SK-N-SH (cell line): ENCODE measurements around the gene HERC3. TPM values are rescaled to one million over a fixed set of nuclear protein-coding genes. Genes with fewer than 3 reads are reported as not detected.

Source experiments
- CTCF ChIA-PET: fragments of 300-600, 350-600 bp; formaldehyde crosslinking; extraction: SDS; loops from one replicate; lab custom pipeline; 2021; lab: Yijun Ruan, JAX
- POLR2A ChIA-PET: fragments of 350-600 bp; sonication (Branson Sonifier 250); formaldehyde crosslinking; extraction: SDS; loops from one replicate; lab custom pipeline; 2020; ENCODE audit warnings: antibody characterized with exemption, inconsistent platforms; lab: Yijun Ruan, JAX
- DNase-seq: peaks from one replicate; pipeline ENCODE4 v3.0.0; 2012
- H2AFZ ChIP-seq: fragments of 200-600 bp; sonication (generic); 2 replicates; pipeline ENCODE4 v1.8.1; 2016; ENCODE audit warnings: antibody characterized with exemption, mild to moderate bottlenecking, low read depth
- H3F3A ChIP-seq: fragments of 200-600 bp; sonication (generic); replicated peaks from 2 replicates; pipeline ENCODE3; 2016; ENCODE audit warnings: antibody characterized with exemption, mild to moderate bottlenecking; ENCODE audit not compliant: insufficient read depth
- H3K27ac ChIP-seq, 2 experiments: fragments of 200-500 bp in 1 of 2; fragments of 200-600 bp in 1 of 2; sonication (Bioruptor generic) in 1 of 2; sonication (generic), shearing (Covaris generic) in 1 of 2; 2 replicates each; pipeline versions ENCODE4 v1.5.1 to v1.6.1; 2014 to 2016; ENCODE audit warnings: low read depth in 2 of 2, inconsistent platforms in 1 of 2, low read length in 1 of 2, mild to moderate bottlenecking in 1 of 2, mixed read lengths in 1 of 2
- H3K27me3 ChIP-seq: fragments of 200-600 bp; sonication (generic), shearing (Covaris generic); 2 replicates; pipeline ENCODE4 v1.6.1; 2016; ENCODE audit warnings: mixed run types; ENCODE audit not compliant: insufficient read depth
- H3K36me3 ChIP-seq, 2 experiments: fragments of 200-500 bp in 1 of 2; fragments of 200-600 bp in 1 of 2; sonication (Bioruptor generic) in 1 of 2; sonication (generic) in 1 of 2; replicated peaks in 1 of 2; 2 replicates each; pipeline versions ENCODE3 to v1.5.1; 2014 to 2016; ENCODE audit warnings: low read length in 1 of 2, mild to moderate bottlenecking in 1 of 2; ENCODE audit not compliant: insufficient read depth in 2 of 2, control insufficient read depth in 1 of 2
- H3K4me1 ChIP-seq, 2 experiments: fragments of 200-500 bp in 1 of 2; fragments of 200-600 bp in 1 of 2; sonication (Bioruptor generic) in 1 of 2; sonication (generic), shearing (Covaris generic) in 1 of 2; 2 replicates each; pipeline versions ENCODE4 v1.5.1 to v1.6.1; 2014 to 2016; ENCODE audit warnings: low read depth in 1 of 2, low read length in 1 of 2, mixed run types in 1 of 2; ENCODE audit not compliant: insufficient read depth in 2 of 2, control insufficient read depth in 1 of 2
- H3K4me2 ChIP-seq: fragments of 200-600 bp; sonication (generic), shearing (Covaris generic); 2 replicates; pipeline ENCODE4 v1.6.1; 2017; ENCODE audit warnings: mixed run types
- H3K4me3 ChIP-seq, 2 experiments: fragments of 200-500 bp in 1 of 2; fragments of 200-600 bp in 1 of 2; sonication (Bioruptor generic) in 1 of 2; sonication (generic), shearing (Covaris generic) in 1 of 2; 2 replicates each; pipeline versions ENCODE4 v1.5.1 to v1.8.1; 2014 to 2016; ENCODE audit warnings: low read depth in 2 of 2, inconsistent platforms in 1 of 2, low read length in 1 of 2, mild to moderate bottlenecking in 1 of 2, mixed read lengths in 1 of 2, moderate library complexity in 1 of 2
- H3K79me2 ChIP-seq: fragments of 200-600 bp; sonication (generic); 2 replicates; pipeline ENCODE4 v1.8.1; 2017; ENCODE audit warnings: mild to moderate bottlenecking; ENCODE audit not compliant: insufficient read depth
- H3K9ac ChIP-seq: fragments of 200-600 bp; sonication (generic); 2 replicates; pipeline ENCODE4 v1.6.1; 2017; ENCODE audit warnings: mixed run types
- H3K9me2 ChIP-seq: fragments of 200-600 bp; sonication (generic); 2 replicates; pipeline ENCODE4 v1.6.1; 2017; ENCODE audit warnings: mixed run types
- H3K9me3 ChIP-seq: fragments of 200-600 bp; sonication (generic); 2 replicates; pipeline ENCODE4 v1.6.1; 2017; ENCODE audit warnings: mixed run types, mild to moderate bottlenecking, moderate library complexity
- H4K20me1 ChIP-seq: fragments of 200-600 bp; sonication (generic); 2 replicates; pipeline ENCODE4 v1.6.1; 2017; ENCODE audit warnings: mild to moderate bottlenecking, mixed run types; ENCODE audit not compliant: insufficient read depth
- CHD2 ChIP-seq: fragments of 150-350 bp; IDR thresholded peaks from 2 replicates; pipeline ENCODE4 v1.6.1; 2018; ENCODE audit warnings: low read length; ENCODE audit not compliant: partially characterized antibody
- CTCF ChIP-seq: fragments of 200-600 bp; sonication (generic); IDR thresholded peaks from 2 replicates; pipeline ENCODE4 v1.6.1; 2017; ENCODE audit warnings: antibody characterized with exemption, mild to moderate bottlenecking, moderate library complexity
- ELF1 ChIP-seq: IDR thresholded peaks from 2 replicates; pipeline ENCODE4 v1.4.0; 2012
- EP300 ChIP-seq, 2 experiments: IDR thresholded peaks; 2 replicates each; pipeline versions ENCODE4 v1.4.0 to v1.6.1; 2012; ENCODE audit warnings: borderline replicate concordance in 1 of 2, low read depth in 1 of 2, low read length in 1 of 2
- FOXJ3 ChIP-seq: sonication (generic); formaldehyde crosslinking; IDR thresholded peaks from 2 replicates; pipeline ENCODE4 v1.5.1; 2020; ENCODE audit warnings: mild to moderate bottlenecking, missing genetic modification reagents
- FOXM1 ChIP-seq: IDR thresholded peaks from 2 replicates; pipeline ENCODE4 v1.4.0; 2012; ENCODE audit warnings: low read depth, mild to moderate bottlenecking
- GATA2 ChIP-seq: sonication (generic); formaldehyde crosslinking; IDR thresholded peaks from 2 replicates; pipeline ENCODE4 v1.5.0; 2020; ENCODE audit warnings: mild to moderate bottlenecking, missing genetic modification reagents
- NRF1 ChIP-seq: IDR thresholded peaks from 2 replicates; pipeline ENCODE4 v1.6.1; 2012; ENCODE audit warnings: low read depth, mild to moderate bottlenecking, low read length
- POLR2AphosphoS5 ChIP-seq: IDR thresholded peaks from 2 replicates; pipeline ENCODE4 v1.6.1; 2012; ENCODE audit warnings: low read depth, low read length
- RAD21 ChIP-seq: IDR thresholded peaks from 2 replicates; pipeline ENCODE4 v1.6.1; 2012; ENCODE audit warnings: mild to moderate bottlenecking, low read length
- RFX5 ChIP-seq: IDR thresholded peaks from 2 replicates; pipeline ENCODE4 v1.6.1; 2012; ENCODE audit warnings: mild to moderate bottlenecking, improper control_type of control experiment, low read length
- RXRA ChIP-seq: IDR thresholded peaks from 2 replicates; pipeline ENCODE4 v1.4.0; 2012; ENCODE audit warnings: low read depth, mild to moderate bottlenecking, borderline replicate concordance
- SIN3A ChIP-seq: IDR thresholded peaks from 2 replicates; pipeline ENCODE4 v1.6.1; 2012; ENCODE audit warnings: low read depth, mild to moderate bottlenecking, low read length, moderate library complexity, borderline replicate concordance
- SMC3 ChIP-seq: IDR thresholded peaks from 2 replicates; pipeline ENCODE4 v1.6.1; 2012; ENCODE audit warnings: low read depth, low read length, improper control_type of control experiment
- TCF12 ChIP-seq: IDR thresholded peaks from 2 replicates; pipeline ENCODE4 v1.4.0; 2012
- TEAD4 ChIP-seq: IDR thresholded peaks from 2 replicates; pipeline ENCODE4 v1.4.0; 2012; ENCODE audit warnings: mild to moderate bottlenecking, borderline replicate concordance; ENCODE audit not compliant: insufficient read depth
- USF2 ChIP-seq: fragments of 150-350 bp; IDR thresholded peaks from 2 replicates; pipeline ENCODE4 v1.6.1; 2017; ENCODE audit warnings: antibody characterized with exemption, low read length, low read depth, borderline replicate concordance
- YY1 ChIP-seq: IDR thresholded peaks from 2 replicates; pipeline ENCODE4 v1.4.0; 2012; ENCODE audit warnings: low read depth, mild to moderate bottlenecking
- WGBS: methylation state at CpG from one replicate; pipeline ENCODE4 v1.1.6; 2017; ENCODE audit warnings: low lambda C conversion rate; 5-methylcytosine and 5-hydroxymethylcytosine counted together
- polyA plus RNA-seq, 3 experiments: library from polyadenylated mRNA; depleted of rRNA; stranded (reverse); fragments of >200 nt; gene quantifications; 2 replicates each; pipeline ENCODE4 v1.2.3, GENCODE V29; 2012
- TF ChIP-seq, protein P1 (sequence below): IDR thresholded peaks from 2 replicates; pipeline ENCODE4; 2012

The HERC3 gene
- polyA plus RNA-seq, 1 of the 3 experiments (the other 2 are of a cell fraction), result 4.6 TPM

- no peaks in the 10 kb centered on the region for H3F3A ChIP-seq
- TF ChIP-seq RFX5 (no peak), FOXM1 (no peak), SMC3 (no peak), TCF12 (no peak), SIN3A (no peak), RXRA (no peak), CTCF (no peak), TEAD4 (no peak), POLR2AphosphoS5 (no peak), NRF1 (no peak), GATA2 (CRISPR knock-in tag) (no peak), ELF1 (no peak), EP300 (IDR thresholded peaks at IDR 0.05; ENCODE audit: borderline replicate concordance in 1 of 2, low read depth in 1 of 2, low read length in 1 of 2) (no peak), YY1 (no peak), RAD21 (no peak), CHD2 (no peak), USF2 (no peak), FOXJ3 (no peak)
- TF ChIP-seq, protein P1, sequence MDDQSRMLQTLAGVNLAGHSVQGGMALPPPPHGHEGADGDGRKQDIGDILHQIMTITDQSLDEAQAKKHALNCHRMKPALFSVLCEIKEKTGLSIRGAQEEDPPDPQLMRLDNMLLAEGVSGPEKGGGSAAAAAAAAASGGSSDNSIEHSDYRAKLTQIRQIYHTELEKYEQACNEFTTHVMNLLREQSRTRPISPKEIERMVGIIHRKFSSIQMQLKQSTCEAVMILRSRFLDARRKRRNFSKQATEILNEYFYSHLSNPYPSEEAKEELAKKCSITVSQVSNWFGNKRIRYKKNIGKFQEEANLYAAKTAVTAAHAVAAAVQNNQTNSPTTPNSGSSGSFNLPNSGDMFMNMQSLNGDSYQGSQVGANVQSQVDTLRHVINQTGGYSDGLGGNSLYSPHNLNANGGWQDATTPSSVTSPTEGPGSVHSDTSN, result no peak
- TF ChIP-seq, all 33 proteins: peak for 0
- Histone ChIP-seq H2AFZ (no peak overlapping the region), H3K9ac (no peak overlapping the region), H3K27ac (no peak overlapping the region), H4K20me1 (no peaks in the 10 kb centered on the region), H3K4me3 (no peak overlapping the region), H3K4me1 (peaks cover 0 to 5% of the 10 kb centered on the region in 2 experiments; a peak in 1 of 4 replicates), H3K27me3 (no peaks in the 10 kb centered on the region), H3K36me3 (peaks cover 8 to 31% of the 10 kb centered on the region in 2 experiments), H3K9me3 (no peaks in the 10 kb centered on the region), H3K4me2 (no peak overlapping the region), H3K9me2 (no peaks in the 10 kb centered on the region), H3K79me2 (no peaks in the 10 kb centered on the region)
- DNase-seq, result no peak
- CTCF ChIA-PET, result interaction anchor here (1.9 kb wide), 1 partner anchor 299 kb away, joined by 4 read pairs; no protein-coding TSS in a partner anchor
- 70% methylated on average over 4 of the region's 4 CpGs for WGBS
- POLR2A ChIA-PET, result interaction anchor here (0.5 kb wide), 1 partner anchor 114 kb away, joined by 3 read pairs; no protein-coding TSS in a partner anchor
Observed at GRCh38 chr4:88725143-88725542, 132.9 kb downstream of the HERC3 start.
